ENCODE measurements around the gene KCNH3.

KCNH3 gene

GRCh38 chr12:49511410-49511809 lies 27.4 kb upstream of the KCNH3 start:
- no peak for DNase-seq (ENCODE audit: extremely low spot score)
- ChIA-PET POLR2A (no interaction called here), CTCF (interaction anchor here (0.6 to 12.4 kb wide), 11 partner anchors 11 to 224 kb away, joined by 3 to 410 read pairs (median 15); partner anchors contain the start of genes DNAJC22 and SPATS2)
- TF ChIP-seq, protein P1, sequence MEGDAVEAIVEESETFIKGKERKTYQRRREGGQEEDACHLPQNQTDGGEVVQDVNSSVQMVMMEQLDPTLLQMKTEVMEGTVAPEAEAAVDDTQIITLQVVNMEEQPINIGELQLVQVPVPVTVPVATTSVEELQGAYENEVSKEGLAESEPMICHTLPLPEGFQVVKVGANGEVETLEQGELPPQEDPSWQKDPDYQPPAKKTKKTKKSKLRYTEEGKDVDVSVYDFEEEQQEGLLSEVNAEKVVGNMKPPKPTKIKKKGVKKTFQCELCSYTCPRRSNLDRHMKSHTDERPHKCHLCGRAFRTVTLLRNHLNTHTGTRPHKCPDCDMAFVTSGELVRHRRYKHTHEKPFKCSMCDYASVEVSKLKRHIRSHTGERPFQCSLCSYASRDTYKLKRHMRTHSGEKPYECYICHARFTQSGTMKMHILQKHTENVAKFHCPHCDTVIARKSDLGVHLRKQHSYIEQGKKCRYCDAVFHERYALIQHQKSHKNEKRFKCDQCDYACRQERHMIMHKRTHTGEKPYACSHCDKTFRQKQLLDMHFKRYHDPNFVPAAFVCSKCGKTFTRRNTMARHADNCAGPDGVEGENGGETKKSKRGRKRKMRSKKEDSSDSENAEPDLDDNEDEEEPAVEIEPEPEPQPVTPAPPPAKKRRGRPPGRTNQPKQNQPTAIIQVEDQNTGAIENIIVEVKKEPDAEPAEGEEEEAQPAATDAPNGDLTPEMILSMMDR (IDR thresholded peaks at IDR 0.05; ENCODE audit: control extremely low read depth, extremely low read depth, low read depth, missing control alignments) = no peak

DNA sequence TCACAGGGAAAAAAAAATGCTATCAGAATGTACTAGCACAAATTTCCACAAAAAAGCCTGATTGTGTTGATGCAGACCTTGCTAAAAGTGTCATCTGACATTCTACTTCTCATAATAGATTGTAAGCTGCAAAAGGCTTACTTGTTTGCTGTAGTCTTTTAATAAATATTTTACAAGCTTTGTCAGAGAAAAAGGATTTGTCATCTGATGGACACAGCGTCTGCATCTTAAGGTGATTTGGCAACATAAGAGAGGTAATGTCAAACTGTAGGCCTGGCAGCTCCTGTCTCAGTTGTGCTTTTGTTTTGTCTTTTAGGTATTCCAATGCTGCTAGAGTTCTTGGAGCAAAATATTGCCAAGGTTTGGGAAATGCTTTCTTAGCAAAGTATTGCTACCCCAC lies 26.3 kb upstream of the KCNH3 start:
- TF ChIP-seq, protein P1 (IDR thresholded peaks at IDR 0.05; ENCODE audit: control extremely low read depth, extremely low read depth, low read depth, missing control alignments) = no peak
- ChIA-PET CTCF (interaction anchor here (0.7 to 12.4 kb wide), 16 partner anchors 8 to 225 kb away, joined by 3 to 410 read pairs (median 9); partner anchors contain the start of genes DNAJC22 and SPATS2), POLR2A (no interaction called here)
- no peak for DNase-seq (ENCODE audit: extremely low spot score)

DNA sequence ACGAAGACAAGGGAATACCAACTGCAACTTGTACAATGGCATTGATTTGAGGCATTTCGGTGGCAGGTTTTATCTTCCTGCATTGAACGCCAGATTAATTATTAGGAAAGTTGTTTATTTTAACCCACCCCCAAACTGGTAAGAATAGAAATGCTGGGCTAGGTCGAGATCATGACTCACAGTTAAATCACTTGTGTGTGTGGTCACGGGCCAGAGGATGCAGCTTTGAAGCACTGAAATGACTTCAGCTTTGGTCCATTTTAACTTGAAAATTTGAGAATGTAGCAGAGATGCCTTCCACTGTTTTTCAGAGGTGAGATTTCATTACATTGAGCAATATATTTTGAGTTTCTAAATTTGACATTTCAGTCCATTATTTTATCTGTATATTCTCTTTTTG lies 23.6 kb upstream of the KCNH3 start:
- CTCF ChIA-PET = interaction anchor here (1.3 to 12.4 kb wide), 18 partner anchors 11 to 427 kb away, joined by 3 to 410 read pairs (median 14); partner anchors contain the start of genes DNAJC22, KCNH3 and SPATS2

GRCh38 chr12:49518914-49519573 lies 19.8 kb upstream of the KCNH3 start:
- TF ChIP-seq, protein P1 (IDR thresholded peaks at IDR 0.05; ENCODE audit: control extremely low read depth, extremely low read depth, low read depth, missing control alignments) = no peak
- POLR2A ChIA-PET = no interaction called here
- CTCF ChIA-PET = interaction anchor here (1.0 to 12.4 kb wide), 5 partner anchors 62 to 230 kb away, joined by 3 to 410 read pairs (median 4); partner anchors contain the start of gene SPATS2
- no peak for DNase-seq (ENCODE audit: extremely low spot score)

More for the DNA sequence above, 23.6 kb upstream of the KCNH3 start:
- DNase-seq (ENCODE audit: extremely low spot score) = no peak
- POLR2A ChIA-PET = no interaction called here
- TF ChIP-seq, protein P1 (IDR thresholded peaks at IDR 0.05; ENCODE audit: control extremely low read depth, extremely low read depth, low read depth, missing control alignments) = no peak

- CTCF ChIA-PET = interaction anchor here (1.8 to 12.4 kb wide), 2 partner anchors 62 to 158 kb away, joined by 4 to 410 read pairs; partner anchors contain the start of gene SPATS2
- TF ChIP-seq, protein P1 (IDR thresholded peaks at IDR 0.05; ENCODE audit: control extremely low read depth, extremely low read depth, low read depth, missing control alignments) = no peak
- POLR2A ChIA-PET = no interaction called here
- DNase-seq (ENCODE audit: extremely low spot score) = no peak
Measured at GRCh38 chr12:49519574-49519936, 19.3 kb upstream of the KCNH3 start.

GRCh38 chr12:49521389-49521788 lies 17.4 kb upstream of the KCNH3 start:
- ChIA-PET CTCF (interaction anchor here (0.9 to 12.4 kb wide), 3 partner anchors 160 to 174 kb away, joined by 3 to 410 read pairs (median 5); partner anchors contain the start of gene SPATS2), POLR2A (no interaction called here)
- no peak for DNase-seq (ENCODE audit: extremely low spot score)
- TF ChIP-seq, protein P1 (IDR thresholded peaks at IDR 0.05; ENCODE audit: control extremely low read depth, extremely low read depth, low read depth, missing control alignments) = no peak

Data from GM10248 (cell line).